GM12875 (cell line): ENCODE measurements around the gene STXBP1.

Source experiments
- H3K4me3 ChIP-seq: one replicate; pipeline ENCODE4 v1.5.1; 2011; ENCODE audit warnings: low read depth, low read length, control low read depth
- CTCF ChIP-seq: IDR thresholded peaks from 2 replicates; pipeline ENCODE4 v1.5.1; 2011; ENCODE audit warnings: low read depth, mild to moderate bottlenecking, control low read depth, inconsistent platforms, low read length, moderate library complexity, borderline replicate concordance; ENCODE audit not compliant: insufficient read depth

The STXBP1 gene

GRCh38 chr9:127635201-127635735, 23.2 kb downstream of the STXBP1 start:
- no peak overlapping the region for H3K4me3 ChIP-seq
- no peak for TF ChIP-seq CTCF

GRCh38 chr9:127637322-127637847, 25.3 kb downstream of the STXBP1 start:
- no peak overlapping the region for H3K4me3 ChIP-seq

GRCh38 chr9:127640908-127641545, 28.9 kb downstream of the STXBP1 start:
- no peak overlapping the region for H3K4me3 ChIP-seq
- no peak for TF ChIP-seq CTCF

More at GRCh38 chr9:127637322-127637847, 25.3 kb downstream of the STXBP1 start:
- TF ChIP-seq CTCF: no peak

- TF ChIP-seq CTCF: no peak
- no peak overlapping the region for H3K4me3 ChIP-seq
Measured at GRCh38 chr9:127642082-127642740, 30.1 kb downstream of the STXBP1 start.

GRCh38 chr9:127644146-127644827, 32.2 kb downstream of the STXBP1 start:
- no peak for TF ChIP-seq CTCF
- H3K4me3 ChIP-seq: no peak overlapping the region

- H3K4me3 ChIP-seq: no peak overlapping the region
- no peak for TF ChIP-seq CTCF
Measured at GRCh38 chr9:127644943-127645342, 32.9 kb downstream of the STXBP1 start.
